BLaER1 (cell line): ENCODE data around the gene DENND1A.
A peak's percentile ranks its signal among the peaks of the same experiment; 100 is the strongest.

ENCODE experiments used
- H3K27ac ChIP-seq: shearing (Covaris generic); formaldehyde crosslinking; 2 replicates; pipeline ENCODE4 v1.8.1; 2022
- H3K27me3 ChIP-seq: shearing (Covaris generic); formaldehyde crosslinking; 2 replicates; pipeline ENCODE4 v1.8.1; 2022
- H3K36me3 ChIP-seq: shearing (Covaris generic); formaldehyde crosslinking; 2 replicates; pipeline ENCODE4 v1.8.1; 2022
- H3K4me1 ChIP-seq: shearing (Covaris generic); formaldehyde crosslinking; 2 replicates; pipeline ENCODE4 v1.8.1; 2022
- H3K4me2 ChIP-seq: shearing (Covaris generic); formaldehyde crosslinking; 2 replicates; pipeline ENCODE4 v1.8.1; 2022
- H3K4me3 ChIP-seq: shearing (Covaris generic); formaldehyde crosslinking; 2 replicates; pipeline ENCODE4 v1.8.1; 2022
- H3K9ac ChIP-seq: shearing (Covaris generic); formaldehyde crosslinking; 2 replicates; pipeline ENCODE4 v1.8.1; 2022
- H3K9me3 ChIP-seq: shearing (Covaris generic); formaldehyde crosslinking; 2 replicates; pipeline ENCODE4 v1.8.1; 2022
- H4K20me1 ChIP-seq: shearing (Covaris generic); formaldehyde crosslinking; 2 replicates; pipeline ENCODE4 v1.8.1; 2022
- Cebpa-rat ChIP-seq: shearing (Covaris generic); IDR thresholded peaks from 2 replicates; pipeline ENCODE4 v1.8.1; 2022

DENND1A gene

DNA sequence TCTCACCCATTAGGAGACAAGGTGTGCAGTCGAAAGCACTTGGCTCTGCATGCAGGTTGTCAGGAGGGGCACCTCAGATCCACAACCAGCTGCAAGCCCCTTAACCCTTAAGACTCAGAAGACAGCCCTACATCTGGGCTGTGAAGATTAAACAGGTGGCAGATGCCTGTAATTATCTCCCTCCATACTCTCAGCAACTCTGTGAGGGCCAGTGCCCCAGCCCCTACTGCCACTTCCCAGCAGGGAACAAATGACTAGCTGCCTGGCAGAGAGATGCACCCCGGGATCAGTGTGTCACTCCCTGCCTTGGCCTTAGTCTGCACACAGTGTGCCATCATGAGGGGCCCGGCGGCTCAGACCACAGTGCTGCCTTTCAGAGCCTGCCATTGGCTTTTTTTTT, 532.0 kb downstream of the DENND1A start:
- H3K4me2 ChIP-seq = no peak overlapping the region
- H4K20me1 ChIP-seq = no peaks in the 10 kb centered on the region
- H3K27me3 ChIP-seq = no peaks in the 10 kb centered on the region
- no peaks in the 10 kb centered on the region for H3K9me3 ChIP-seq
- no peak overlapping the region for H3K27ac ChIP-seq
- no peak overlapping the region for H3K4me3 ChIP-seq
- H3K4me1 ChIP-seq = peaks cover 25% of the 10 kb centered on the region
- no peak for TF ChIP-seq Cebpa-rat
- no peak overlapping the region for H3K9ac ChIP-seq
- H3K36me3 ChIP-seq = peaks cover 11% of the 10 kb centered on the region; the same call in 1 of the 2 replicates

DNA sequence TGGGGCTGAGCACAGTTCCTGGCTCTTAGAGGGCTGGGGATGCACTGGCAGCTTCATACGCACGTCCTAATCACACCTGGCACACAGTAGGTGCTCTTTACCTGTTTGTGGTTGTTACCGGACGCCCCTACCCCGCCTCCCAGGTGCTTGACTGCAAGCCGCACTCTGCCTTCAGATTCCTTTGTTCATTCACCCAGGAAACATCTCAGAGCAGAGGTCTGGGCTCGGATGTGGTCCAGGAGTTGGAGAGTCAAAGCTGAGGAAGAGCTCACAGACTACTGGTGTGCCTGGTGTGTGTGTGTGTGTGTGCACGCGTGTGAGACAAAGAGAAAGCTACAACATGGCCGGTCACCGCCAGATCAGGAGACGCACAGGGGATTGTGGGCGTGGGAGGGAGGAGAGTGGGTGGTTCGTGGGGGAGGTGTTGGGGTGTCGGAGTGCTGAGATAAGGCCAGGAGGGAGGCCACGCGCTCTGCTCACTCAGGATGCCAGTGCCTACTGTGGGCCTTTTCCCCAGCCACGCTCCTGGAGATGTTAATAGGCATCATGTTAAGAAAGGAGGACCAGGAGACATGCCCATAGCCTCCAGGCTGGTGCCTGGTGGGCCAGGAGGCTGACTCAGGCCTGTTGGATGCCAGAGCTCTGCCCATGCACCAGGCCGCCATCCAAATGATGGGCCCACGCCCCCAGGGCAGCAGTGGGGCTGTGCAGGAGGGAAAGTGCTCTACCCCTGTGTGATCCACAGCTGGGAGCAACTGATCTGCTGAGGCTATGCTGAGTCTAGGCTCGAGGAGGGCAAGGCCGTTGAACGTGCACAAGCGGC, 534.0 kb downstream of the DENND1A start:
- H3K36me3 ChIP-seq = peaks cover 11% of the 10 kb centered on the region; the same call in 1 of the 2 replicates
- peaks cover 25% of the 10 kb centered on the region for H3K4me1 ChIP-seq
- TF ChIP-seq Cebpa-rat = no peak
- peak overlapping the region; percentile 49; the same call in 1 of the 2 replicates for H3K27ac ChIP-seq
- peak overlapping the region; percentile 67 for H3K4me2 ChIP-seq
- H3K9me3 ChIP-seq = no peaks in the 10 kb centered on the region
- H4K20me1 ChIP-seq = no peaks in the 10 kb centered on the region
- no peaks in the 10 kb centered on the region for H3K27me3 ChIP-seq
- no peak overlapping the region for H3K4me3 ChIP-seq
- no peak overlapping the region for H3K9ac ChIP-seq

DNA sequence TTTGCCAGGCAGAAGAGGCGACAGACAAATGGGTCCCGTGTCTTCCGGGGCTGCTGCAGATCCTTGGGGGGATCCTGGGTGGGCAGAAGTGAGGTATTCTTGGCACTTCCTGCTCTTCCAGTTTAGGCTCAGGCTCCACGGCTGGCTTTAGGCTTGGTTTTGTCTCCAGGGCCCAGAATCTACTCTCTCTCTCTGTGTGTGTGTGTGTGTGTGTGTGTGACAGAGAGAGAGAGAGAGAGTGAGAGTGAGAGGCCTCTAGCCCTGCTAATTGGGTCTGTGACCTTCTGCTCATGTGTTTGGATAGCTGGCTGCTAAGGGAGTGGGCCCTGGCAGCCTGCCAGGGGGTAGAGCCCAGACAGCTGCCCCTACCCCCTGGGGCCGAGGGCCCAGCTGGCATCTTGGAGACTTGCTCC, 534.6 kb downstream of the DENND1A start:
- Histone ChIP-seq H3K27me3 (no peaks in the 10 kb centered on the region), H3K4me2 (peak overlapping the region; percentile 67), H3K9ac (peak overlapping the region; percentile 22; the same call in 1 of the 2 replicates), H3K4me3 (no peak overlapping the region), H4K20me1 (no peaks in the 10 kb centered on the region), H3K36me3 (peaks cover 4% of the 10 kb centered on the region; the same call in 1 of the 2 replicates), H3K27ac (peak overlapping the region; percentile 49; the same call in 1 of the 2 replicates), H3K9me3 (no peaks in the 10 kb centered on the region), H3K4me1 (peaks cover 25% of the 10 kb centered on the region)
- TF ChIP-seq Cebpa-rat = no peak

DNA sequence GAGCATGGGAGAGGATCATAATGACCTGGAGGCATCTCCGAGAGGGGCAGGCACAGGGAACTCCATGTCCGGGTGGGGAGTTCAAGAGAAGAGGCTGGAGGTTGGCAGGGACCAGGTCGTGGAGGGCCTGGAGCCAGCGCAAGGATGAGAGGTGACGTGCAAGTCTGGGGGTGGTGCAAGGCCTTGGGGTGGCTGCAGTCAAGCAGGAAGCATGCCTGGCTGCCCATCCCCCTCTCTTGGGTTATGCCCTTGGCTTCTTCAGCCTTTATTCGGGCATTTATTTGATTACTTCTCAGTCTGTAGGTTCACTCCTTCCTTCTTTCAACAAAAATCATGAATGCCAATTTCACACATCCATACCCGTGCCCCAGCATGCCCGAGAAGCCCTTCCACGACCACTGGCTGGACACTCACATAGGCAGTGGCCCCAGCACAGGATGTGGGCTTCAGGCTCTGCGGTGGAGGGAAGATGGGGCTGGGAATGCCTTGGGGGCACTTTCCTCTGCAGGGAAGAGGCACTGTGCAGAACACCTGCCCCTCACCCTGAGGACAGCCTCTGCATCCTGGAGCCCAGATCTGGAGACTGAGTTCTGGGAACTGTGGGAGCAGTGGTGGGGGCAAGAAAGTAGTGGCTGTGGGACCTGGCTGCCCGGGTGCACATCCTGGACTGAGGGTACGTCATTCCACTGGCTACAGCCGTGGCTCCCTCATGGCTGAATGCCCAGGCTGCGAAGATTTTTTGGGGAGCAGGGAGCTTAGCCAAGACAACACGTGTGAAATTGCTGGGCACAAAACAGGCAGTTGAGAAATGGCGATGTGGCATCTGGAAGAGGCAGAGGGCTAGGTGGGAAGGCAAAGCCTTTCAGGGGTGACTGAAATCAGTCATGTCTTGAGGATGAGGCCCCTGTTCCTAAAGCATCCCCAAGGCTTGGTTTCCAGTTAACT, 535.4 kb downstream of the DENND1A start:
- TF ChIP-seq Cebpa-rat = no peak
- peaks cover 28% of the 10 kb centered on the region for H3K4me1 ChIP-seq
- no peaks in the 10 kb centered on the region for H3K9me3 ChIP-seq
- H3K27me3 ChIP-seq = no peaks in the 10 kb centered on the region
- peak overlapping the region; percentile 22 for H3K9ac ChIP-seq
- peak overlapping the region; percentile 67 for H3K4me2 ChIP-seq
- no peaks in the 10 kb centered on the region for H4K20me1 ChIP-seq
- H3K27ac ChIP-seq = peak overlapping the region; percentile 49; the same call in 1 of the 2 replicates
- H3K36me3 ChIP-seq = no peaks in the 10 kb centered on the region
- no peak overlapping the region for H3K4me3 ChIP-seq

DNA sequence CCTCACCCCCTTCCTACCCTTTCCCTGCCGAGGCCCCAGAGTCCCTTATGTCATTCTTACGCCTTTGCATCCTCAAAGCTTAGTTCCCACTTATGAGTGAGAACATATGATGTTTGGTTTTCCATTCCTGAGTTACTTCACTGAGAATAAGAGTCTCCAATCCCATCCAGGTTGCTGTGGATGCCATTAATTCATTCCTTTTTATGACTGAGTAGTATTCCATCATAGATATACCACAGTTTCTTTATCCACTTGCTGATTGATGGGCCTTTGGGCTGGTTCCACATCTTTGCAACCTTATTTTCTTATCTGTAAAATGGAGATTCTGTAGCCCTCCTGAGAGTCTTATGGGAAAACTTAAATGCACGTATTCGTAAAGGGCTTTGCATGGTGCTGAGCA, 537.1 kb downstream of the DENND1A start:
- Histone ChIP-seq H3K9ac (no peak overlapping the region), H3K4me3 (no peak overlapping the region), H3K27me3 (no peaks in the 10 kb centered on the region), H3K4me1 (peaks cover 46% of the 10 kb centered on the region), H3K27ac (no peak overlapping the region), H3K9me3 (no peaks in the 10 kb centered on the region), H3K4me2 (no peak overlapping the region), H4K20me1 (no peaks in the 10 kb centered on the region), H3K36me3 (no peaks in the 10 kb centered on the region)
- TF ChIP-seq Cebpa-rat = no peak

DNA sequence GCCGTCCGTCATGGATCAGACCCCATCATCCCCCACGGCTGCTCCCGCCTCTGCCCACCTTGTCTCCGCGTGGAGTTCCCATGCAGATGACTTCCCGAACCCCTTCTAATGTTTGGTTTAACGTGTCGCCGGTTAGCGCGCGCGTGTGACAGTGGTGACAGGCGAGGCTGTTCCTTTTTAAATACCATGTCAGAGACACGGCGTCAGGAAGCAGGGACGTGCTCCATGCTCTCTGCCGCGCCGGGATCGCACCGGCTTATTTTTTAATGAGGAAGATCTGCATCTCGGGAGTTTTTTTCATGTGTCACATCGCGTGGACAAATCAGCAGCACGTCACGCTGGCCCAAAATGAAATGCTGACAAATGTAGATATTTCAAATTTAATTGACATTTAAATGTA, 538.0 kb downstream of the DENND1A start:
- H4K20me1 ChIP-seq = no peaks in the 10 kb centered on the region
- no peak overlapping the region for H3K27ac ChIP-seq
- no peak for TF ChIP-seq Cebpa-rat
- H3K4me3 ChIP-seq = no peak overlapping the region
- no peak overlapping the region for H3K9ac ChIP-seq
- H3K9me3 ChIP-seq = no peaks in the 10 kb centered on the region
- H3K4me1 ChIP-seq = peaks cover 49% of the 10 kb centered on the region
- no peaks in the 10 kb centered on the region for H3K27me3 ChIP-seq
- H3K36me3 ChIP-seq = no peaks in the 10 kb centered on the region
- no peak overlapping the region for H3K4me2 ChIP-seq

DNA sequence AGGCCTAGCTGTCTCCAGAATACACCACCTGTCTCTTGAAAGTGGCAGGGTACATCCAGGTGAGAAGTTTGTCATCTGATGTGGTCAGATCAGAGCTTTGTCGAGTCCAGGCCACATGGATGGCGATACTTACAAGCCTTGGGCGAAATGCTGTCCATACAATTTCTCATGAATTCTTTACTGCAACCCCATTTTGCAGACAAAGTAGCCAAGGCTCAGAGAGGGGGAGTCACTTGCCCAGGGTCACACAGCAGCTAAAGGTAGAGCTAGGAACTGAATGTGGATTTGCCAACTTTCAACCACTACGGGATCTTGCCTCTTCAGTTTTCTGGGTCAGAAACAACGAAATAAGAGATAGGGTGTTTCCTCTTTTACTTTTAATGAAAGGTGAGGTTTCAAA, 538.7 kb downstream of the DENND1A start:
- no peaks in the 10 kb centered on the region for H3K36me3 ChIP-seq
- H3K9me3 ChIP-seq = no peaks in the 10 kb centered on the region
- H3K9ac ChIP-seq = no peak overlapping the region
- no peak for TF ChIP-seq Cebpa-rat
- no peaks in the 10 kb centered on the region for H4K20me1 ChIP-seq
- H3K4me2 ChIP-seq = no peak overlapping the region
- H3K27me3 ChIP-seq = no peaks in the 10 kb centered on the region
- H3K4me3 ChIP-seq = no peak overlapping the region
- H3K27ac ChIP-seq = no peak overlapping the region
- peaks cover 47% of the 10 kb centered on the region for H3K4me1 ChIP-seq

DNA sequence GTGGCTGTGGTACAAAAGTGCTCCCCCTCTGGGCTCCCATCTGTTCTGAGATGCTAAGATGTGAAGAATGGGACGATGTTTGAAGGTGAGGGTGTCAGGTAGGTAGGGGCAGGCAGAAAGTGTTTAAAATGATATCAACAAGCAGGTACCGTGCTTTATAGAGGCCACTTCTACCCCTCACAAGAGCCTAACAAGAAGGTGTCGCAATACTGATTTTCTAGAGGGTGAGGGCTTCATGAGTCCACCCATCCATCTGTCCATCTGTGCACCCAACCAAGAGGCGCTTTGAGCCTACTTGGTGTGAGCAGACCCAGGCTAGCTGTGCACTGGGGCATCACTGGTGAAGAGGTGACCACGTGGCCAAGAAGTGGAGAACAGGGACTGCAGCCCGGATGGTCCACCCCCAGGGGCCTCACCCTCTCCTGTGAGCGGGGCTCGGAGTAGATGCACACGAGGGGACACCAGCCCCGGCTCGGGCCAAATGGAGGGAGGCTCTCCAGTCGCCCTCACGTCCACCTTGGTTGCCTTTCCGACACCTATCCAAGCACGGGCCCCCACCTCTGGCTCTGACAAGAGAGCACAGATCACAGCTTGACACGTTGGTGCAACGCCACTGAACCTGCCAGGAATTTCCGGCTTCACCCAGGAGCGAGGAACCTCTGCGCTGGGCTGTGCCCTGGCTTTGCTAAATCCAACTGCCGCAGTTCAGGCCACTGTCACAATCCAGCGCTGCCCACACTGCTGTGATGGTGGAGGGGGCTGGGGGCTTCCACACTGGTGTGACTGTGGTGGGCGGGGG, 539.4 kb downstream of the DENND1A start:
- TF ChIP-seq Cebpa-rat = peak; percentile 75
- Histone ChIP-seq H3K4me2 (no peak overlapping the region), H3K9me3 (no peaks in the 10 kb centered on the region)

DNA sequence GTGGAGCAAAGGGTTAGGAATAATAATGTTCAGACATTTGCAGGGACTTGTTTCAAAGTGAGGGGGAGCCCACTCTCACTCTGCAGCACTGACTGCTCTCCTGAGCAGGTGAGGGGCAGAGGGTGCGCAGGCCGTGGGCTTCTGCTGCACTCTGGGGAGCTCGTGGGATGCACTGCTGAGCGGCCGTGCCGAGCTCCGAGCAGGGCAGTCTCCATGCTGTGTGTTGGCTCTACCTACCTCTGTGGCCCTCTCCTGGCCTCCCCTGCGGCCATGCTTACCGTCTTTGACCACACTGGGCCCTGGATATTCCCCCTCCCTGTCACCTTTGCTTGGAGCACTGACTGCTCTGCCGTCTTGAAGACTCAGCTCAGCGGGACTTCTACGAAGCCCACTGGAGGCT, 540.2 kb downstream of the DENND1A start:
- H3K4me3 ChIP-seq = no peak overlapping the region

More for the DNA sequence above, 539.4 kb downstream of the DENND1A start:
- H3K36me3 ChIP-seq = no peaks in the 10 kb centered on the region
- H3K4me3 ChIP-seq = no peak overlapping the region
- H3K27ac ChIP-seq = no peak overlapping the region
- no peaks in the 10 kb centered on the region for H3K27me3 ChIP-seq
- peaks cover 40% of the 10 kb centered on the region for H3K4me1 ChIP-seq
- H3K9ac ChIP-seq = 0 out of 2 replicates have a peak overlapping the region, but pooled peaks have one; percentile 34
- no peaks in the 10 kb centered on the region for H4K20me1 ChIP-seq

More for the DNA sequence above, 540.2 kb downstream of the DENND1A start:
- Histone ChIP-seq H3K9ac (0 out of 2 replicates have a peak overlapping the region, but pooled peaks have one; percentile 34), H3K4me2 (peak overlapping the region; percentile 45), H4K20me1 (no peaks in the 10 kb centered on the region), H3K27ac (no peak overlapping the region), H3K36me3 (no peaks in the 10 kb centered on the region), H3K4me1 (peaks cover 32% of the 10 kb centered on the region), H3K27me3 (no peaks in the 10 kb centered on the region), H3K9me3 (no peaks in the 10 kb centered on the region)
- no peak for TF ChIP-seq Cebpa-rat
